ENCODE measurements around the gene RTN4RL1. TPM values are rescaled to one million over a fixed set of nuclear protein-coding genes. Genes with fewer than 3 reads are reported as not detected.

The RTN4RL1 gene
- total and polyA plus RNA-seq, 2 of the 4 experiments (the other 2 are of a cell fraction), result under 0.01 to 0.03 TPM

- no peak overlapping the region for H3K56ac ChIP-seq (ENCODE audit: extremely low read depth, insufficient read depth, low read length)
- no TSS peak for BruUV-seq (replicated peaks)
- no peak overlapping the region for H2BK120ac ChIP-seq (ENCODE audit: low read depth, low read length)
- no peak overlapping the region for H3K18ac ChIP-seq (ENCODE audit: low read depth, low read length)
- no peaks in the 10 kb centered on the region for H3K79me1 ChIP-seq (ENCODE audit: low read depth in 1 of 2, low read length in 2 of 2)
- H3K4me3 ChIP-seq (ENCODE audit: insufficient read depth, low read depth, low read length), result no peak overlapping the region
- H3K4me1 ChIP-seq (ENCODE audit: control insufficient read depth, insufficient read depth, low read length), result no peaks in the 10 kb centered on the region
- POLR2A ChIA-PET (ENCODE audit: unreplicated experiment), result no interaction called here
- H3K9me1 ChIP-seq (ENCODE audit: insufficient read depth, low read length), result no peaks in the 10 kb centered on the region
- H4K8ac ChIP-seq (ENCODE audit: low read depth in 2 of 2, low read length in 2 of 2), result no peak overlapping the region
- no peak overlapping the region for H3K23ac ChIP-seq (ENCODE audit: low read depth, low read length)
- no peak overlapping the region for H3K4me2 ChIP-seq (ENCODE audit: low read depth, low read length)
- WGBS, 2 experiments (ENCODE audit: extremely low coverage in 2 of 2, insufficient read length in 1 of 2), result 97% methylated on average over 10 of the region's 25 CpGs; no CpG with 5 or more reads in 1 of the 2 experiments
- H2BK20ac ChIP-seq (ENCODE audit: low read depth, low read length), result no peak overlapping the region
- no peak overlapping the region for H3K27ac ChIP-seq (ENCODE audit: insufficient read depth, low read length)
- no peak overlapping the region for H2AFZ ChIP-seq (replicated peaks; ENCODE audit: low read length, poor library complexity)
- CTCF ChIA-PET, result no interaction called here
- H2AK5ac ChIP-seq (ENCODE audit: low read depth, low read length), result no peak overlapping the region
- in situ Hi-C loops (cut with MboI; ENCODE audit: low sequenced_read_pairs) (no loop called here), dilution Hi-C loops (cut with HindIII; ENCODE audit: low sequenced_read_pairs, unreplicated experiment) (no loop called here), intact Hi-C loops (cut with micrococcal nuclease) (no loop called here)
- no peak overlapping the region for H4K5ac ChIP-seq (ENCODE audit: low read depth, low read length)
- H3K9me3 ChIP-seq (ENCODE audit: control insufficient read depth, insufficient read depth, low read length), result no peaks in the 10 kb centered on the region
- no peaks in the 10 kb centered on the region for H4K20me1 ChIP-seq (ENCODE audit: insufficient read depth, low read length)
- H2BK5ac ChIP-seq (ENCODE audit: low read depth, low read length, poor library complexity, severe bottlenecking), result no peak overlapping the region
- no peak overlapping the region for H4K91ac ChIP-seq (ENCODE audit: insufficient read depth, low read depth, low read length)
- no peak overlapping the region for H3K4ac ChIP-seq (ENCODE audit: low read depth, low read length)
- H2AK9ac ChIP-seq (replicated peaks; ENCODE audit: low read depth, low read length, poor library complexity), result no peak overlapping the region
- no peak overlapping the region for H3K14ac ChIP-seq (replicated peaks; ENCODE audit: low read depth, low read length)
- no peak overlapping the region for H3K9ac ChIP-seq (ENCODE audit: low read depth, low read length)
- no peaks in the 10 kb centered on the region for H3K27me3 ChIP-seq (ENCODE audit: control insufficient read depth, insufficient read depth, low read length)
- DNase-seq (no peak), ATAC-seq (ENCODE audit: low read depth) (no peak)
- no peak overlapping the region for H2BK15ac ChIP-seq (ENCODE audit: low read depth, low read length)
- TF ChIP-seq CEBPB (IDR thresholded peaks at IDR 0.05; ENCODE audit: low read depth, low read length), result no peak
- no peak for TF ChIP-seq CTCF (conservative IDR thresholded peaks at IDR 0.05; ENCODE audit: low read depth, low read length)
- TF ChIP-seq NFE2L2 (IDR thresholded peaks at IDR 0.05; ENCODE audit: low read depth, low read length), result no peak
- TF ChIP-seq MAFK (IDR thresholded peaks at IDR 0.05; ENCODE audit: low read depth, low read length), result no peak
- no peak for TF ChIP-seq FOS (IDR thresholded peaks at IDR 0.05; ENCODE audit: low read depth, low read length)
- no peak for TF ChIP-seq MAZ (IDR thresholded peaks at IDR 0.05; ENCODE audit: borderline replicate concordance, low read depth, low read length)
- no peak for TF ChIP-seq RCOR1 (IDR thresholded peaks at IDR 0.05; ENCODE audit: insufficient replicate concordance, low read length)
- no peak for TF ChIP-seq CHD1 (IDR thresholded peaks at IDR 0.05; ENCODE audit: low read depth, low read length)
- TF ChIP-seq BHLHE40 (IDR thresholded peaks at IDR 0.05; ENCODE audit: low read depth, low read length), result no peak
- no peak for TF ChIP-seq MXI1 (IDR thresholded peaks at IDR 0.05; ENCODE audit: borderline replicate concordance, low read depth, low read length)
- peaks cover 33% of the 10 kb centered on the region for H3K36me3 ChIP-seq (ENCODE audit: control insufficient read depth, insufficient read depth, low read length)
These were observed 128.7 kb downstream of the RTN4RL1 start for GRCh38 chr17:1896243-1897104.
